ENCODE data around the gene ASB3.
"Not testable (repeated sequence)": the region's sequence is repeated elsewhere in the genome, so short reads cannot be mapped to it uniquely, and the experiment has no call there.

The ASB3 gene

GRCh38 chr2:53786705-53787613 is at the start of gene ASB3, which contains the start of gene ERLEC1:
ASB3 (minus strand) TSS chr2:53786953; CDS start chr2:53765572, 21,381 bp downstream.
ERLEC1 (plus strand) TSS chr2:53787044; CDS start chr2:53787211, 167 bp downstream.
- Histone ChIP-seq H3K9ac (peak within 1 kb of the TSS; percentile 38), H3K9me3 (ENCODE audit: control insufficient read depth, low read length) (no peaks in the 10 kb centered on the region), H3K36me3 (ENCODE audit: control insufficient read depth, insufficient read depth, low read length) (no peaks in the 10 kb centered on the region), H3K4me1 (peaks cover 9% of the 10 kb centered on the region), H3K4me2 (ENCODE audit: low read length) (peak within 1 kb of the TSS; percentile 99), H3K27ac (peak within 1 kb of the TSS; percentile 77), H2AFZ (peak within 1 kb of the TSS; percentile 88), H3K4me3 (ENCODE audit: low read depth, low read length) (peak within 1 kb of the TSS; percentile 90), H3K27me3 (ENCODE audit: control insufficient read depth, insufficient read depth, low read length) (no peaks in the 10 kb centered on the region), H3K79me2 (peaks cover 53% of the 10 kb centered on the region)
- TF ChIP-seq CTCF (IDR thresholded peaks at IDR 0.05) = no peak

GRCh38 chr2:53829980-53830290 is 43.2 kb upstream of the ASB3 start:
- H3K4me2 ChIP-seq (ENCODE audit: low read length); H3K27ac ChIP-seq; H3K9ac ChIP-seq: not testable (repeated sequence)

GRCh38 chr2:53829273-53829979 is 42.7 kb upstream of the ASB3 start:
- Histone ChIP-seq H3K36me3 (ENCODE audit: control insufficient read depth, insufficient read depth, low read length) (no peaks in the 10 kb centered on the region), H3K4me2 (ENCODE audit: low read length) (no peak overlapping the region), H3K4me3 (ENCODE audit: low read depth, low read length) (no peak overlapping the region), H3K79me2 (no peaks in the 10 kb centered on the region), H3K9ac (no peak overlapping the region), H3K27ac (no peak overlapping the region), H3K9me3 (ENCODE audit: control insufficient read depth, low read length) (no peaks in the 10 kb centered on the region), H3K4me1 (no peaks in the 10 kb centered on the region), H2AFZ (no peak overlapping the region), H3K27me3 (ENCODE audit: control insufficient read depth, insufficient read depth, low read length) (no peaks in the 10 kb centered on the region)
- no peak for TF ChIP-seq CTCF (IDR thresholded peaks at IDR 0.05)

More at GRCh38 chr2:53829980-53830290, 43.2 kb upstream of the ASB3 start:
- H3K36me3 ChIP-seq (ENCODE audit: control insufficient read depth, insufficient read depth, low read length); H3K79me2 ChIP-seq; H2AFZ ChIP-seq; H3K9me3 ChIP-seq (ENCODE audit: control insufficient read depth, low read length); H3K4me3 ChIP-seq (ENCODE audit: low read depth, low read length); H3K27me3 ChIP-seq (ENCODE audit: control insufficient read depth, insufficient read depth, low read length); H3K4me1 ChIP-seq: not testable (repeated sequence)

- Histone ChIP-seq H2AFZ (no peak overlapping the region), H3K4me1 (no peaks in the 10 kb centered on the region), H3K27ac (no peak overlapping the region), H3K36me3 (ENCODE audit: control insufficient read depth, insufficient read depth, low read length) (no peaks in the 10 kb centered on the region), H3K9me3 (ENCODE audit: control insufficient read depth, low read length) (no peaks in the 10 kb centered on the region), H3K4me3 (ENCODE audit: low read depth, low read length) (no peak overlapping the region), H3K27me3 (ENCODE audit: control insufficient read depth, insufficient read depth, low read length) (no peaks in the 10 kb centered on the region), H3K4me2 (ENCODE audit: low read length) (no peak overlapping the region), H3K9ac (no peak overlapping the region), H3K79me2 (no peaks in the 10 kb centered on the region)
- no peak for TF ChIP-seq CTCF (IDR thresholded peaks at IDR 0.05)
Observed at GRCh38 chr2:53828331-53828730, 41.6 kb upstream of the ASB3 start.

- Histone ChIP-seq H3K9me3 (ENCODE audit: control insufficient read depth, low read length) (no peaks in the 10 kb centered on the region), H3K27me3 (ENCODE audit: control insufficient read depth, insufficient read depth, low read length) (no peaks in the 10 kb centered on the region), H3K27ac (no peak overlapping the region), H3K36me3 (ENCODE audit: control insufficient read depth, insufficient read depth, low read length) (no peaks in the 10 kb centered on the region), H2AFZ (no peak overlapping the region), H3K9ac (no peak overlapping the region), H3K4me2 (ENCODE audit: low read length) (no peak overlapping the region), H3K4me1 (no peaks in the 10 kb centered on the region), H3K4me3 (ENCODE audit: low read depth, low read length) (no peak overlapping the region), H3K79me2 (no peaks in the 10 kb centered on the region)
- no peak for TF ChIP-seq CTCF (IDR thresholded peaks at IDR 0.05)
Observed at GRCh38 chr2:53827398-53828175, 40.8 kb upstream of the ASB3 start.

Data from parathyroid adenoma (tissue), 2 donors.